Right lobe of liver (tissue), 4 donors: ENCODE data around the gene LCOR.

ENCODE experiments used
- CTCF ChIP-seq, 4 donors: fragments of 200-600 bp in 3 of 4; fragments of 450-650 bp in 1 of 4; IDR thresholded peaks; one replicate each; pipeline versions ENCODE4 v1.5.1 to v1.8.0; 2016 to 2022; ENCODE audit warnings: antibody characterized with exemption in 4 of 4, mild to moderate bottlenecking in 2 of 4
- POLR2A ChIP-seq: fragments of 450-650 bp; IDR thresholded peaks from one replicate; pipeline ENCODE4 v1.6.1; 2017; ENCODE audit warnings: antibody characterized with exemption, mild to moderate bottlenecking
- donor health status: DM: no; HTN: no; CAD: no.
- donor health status: DM: no; HTN: no; CAD: no.
- donor health status: DM: no; HTN: yes; CAD: no.

GRCh38 chr10:96791902-96792301 is 40.2 kb upstream of the LCOR start:
- TF ChIP-seq CTCF (IDR thresholded peaks at IDR 0.05) (no peak), POLR2A (no peak)
